ENCODE measurements around the gene LAMA5.

LAMA5 gene

GRCh38 chr20:62326559-62326958 lies 40.6 kb downstream of the LAMA5 start:
- no peaks in the 10 kb centered on the region for H3K36me3 ChIP-seq (ENCODE audit: low read length)

GRCh38 chr20:62325172-62325905 lies 41.8 kb downstream of the LAMA5 start:
- Histone ChIP-seq H3K9me2 (replicated peaks; ENCODE audit: insufficient read depth, low read length) (no peaks in the 10 kb centered on the region), H3K9me3 (ENCODE audit: insufficient read depth, low read length) (no peaks in the 10 kb centered on the region), H4K20me1 (ENCODE audit: low read depth, low read length) (no peaks in the 10 kb centered on the region), H3K79me2 (ENCODE audit: insufficient read depth, low read length) (no peaks in the 10 kb centered on the region), H3K9ac (ENCODE audit: low read length) (no peak overlapping the region), H3K36me3 (ENCODE audit: low read length) (no peaks in the 10 kb centered on the region), H3K4me2 (ENCODE audit: low read depth, low read length, poor library complexity, severe bottlenecking) (no peak overlapping the region), H3K27me3 (ENCODE audit: low read length) (no peaks in the 10 kb centered on the region), H3K27ac (ENCODE audit: low read depth, low read length) (no peak overlapping the region), H2AFZ (ENCODE audit: low read depth, low read length, severe bottlenecking) (no peak overlapping the region), H3F3A (ENCODE audit: insufficient read depth) (no peaks in the 10 kb centered on the region; the same call in 1 of the 2 replicates), H3K4me3 (ENCODE audit: insufficient read depth, low read length, poor library complexity, severe bottlenecking) (no peak overlapping the region)
- no peak for TF ChIP-seq CTCF (IDR thresholded peaks at IDR 0.05; ENCODE audit: insufficient read depth, low read length, poor library complexity, severe bottlenecking)
- TF ChIP-seq EZH2phosphoT487 (conservative IDR thresholded peaks at IDR 0.05; ENCODE audit: low read length) = no peak

More at GRCh38 chr20:62326559-62326958, 40.6 kb downstream of the LAMA5 start:
- H4K20me1 ChIP-seq (ENCODE audit: low read depth, low read length) = no peaks in the 10 kb centered on the region
- no peak overlapping the region for H3K9ac ChIP-seq (ENCODE audit: low read length)
- no peak overlapping the region for H3K27ac ChIP-seq (ENCODE audit: low read depth, low read length)
- no peaks in the 10 kb centered on the region for H3K9me3 ChIP-seq (ENCODE audit: insufficient read depth, low read length)
- no peaks in the 10 kb centered on the region for H3K79me2 ChIP-seq (ENCODE audit: insufficient read depth, low read length)
- no peaks in the 10 kb centered on the region for H3K9me2 ChIP-seq (replicated peaks; ENCODE audit: insufficient read depth, low read length)
- no peak overlapping the region for H3K4me3 ChIP-seq (ENCODE audit: insufficient read depth, low read length, poor library complexity, severe bottlenecking)
- no peak for TF ChIP-seq EZH2phosphoT487 (conservative IDR thresholded peaks at IDR 0.05; ENCODE audit: low read length)
- TF ChIP-seq CTCF (IDR thresholded peaks at IDR 0.05; ENCODE audit: insufficient read depth, low read length, poor library complexity, severe bottlenecking) = no peak
- H3K27me3 ChIP-seq (ENCODE audit: low read length) = no peaks in the 10 kb centered on the region
- H3F3A ChIP-seq (ENCODE audit: insufficient read depth) = no peaks in the 10 kb centered on the region
- no peak overlapping the region for H3K4me2 ChIP-seq (ENCODE audit: low read depth, low read length, poor library complexity, severe bottlenecking)
- no peak overlapping the region for H2AFZ ChIP-seq (ENCODE audit: low read depth, low read length, severe bottlenecking)

GRCh38 chr20:62323980-62324906 lies 42.9 kb downstream of the LAMA5 start:
- H3K36me3 ChIP-seq (ENCODE audit: low read length) = no peaks in the 10 kb centered on the region
- H3K9me3 ChIP-seq (ENCODE audit: insufficient read depth, low read length) = no peaks in the 10 kb centered on the region
- H3K4me3 ChIP-seq (ENCODE audit: insufficient read depth, low read length, poor library complexity, severe bottlenecking) = no peak overlapping the region
- H3K9me2 ChIP-seq (replicated peaks; ENCODE audit: insufficient read depth, low read length) = no peaks in the 10 kb centered on the region
- no peaks in the 10 kb centered on the region for H4K20me1 ChIP-seq (ENCODE audit: low read depth, low read length)
- no peak overlapping the region for H3K4me2 ChIP-seq (ENCODE audit: low read depth, low read length, poor library complexity, severe bottlenecking)
- TF ChIP-seq CTCF (IDR thresholded peaks at IDR 0.05; ENCODE audit: insufficient read depth, low read length, poor library complexity, severe bottlenecking) (no peak), EZH2phosphoT487 (conservative IDR thresholded peaks at IDR 0.05; ENCODE audit: low read length) (no peak)
- no peaks in the 10 kb centered on the region for H3K27me3 ChIP-seq (ENCODE audit: low read length)
- no peaks in the 10 kb centered on the region for H3K79me2 ChIP-seq (ENCODE audit: insufficient read depth, low read length)
- no peak overlapping the region for H2AFZ ChIP-seq (ENCODE audit: low read depth, low read length, severe bottlenecking)
- no peak overlapping the region for H3K27ac ChIP-seq (ENCODE audit: low read depth, low read length)
- H3F3A ChIP-seq (ENCODE audit: insufficient read depth) = no peaks in the 10 kb centered on the region; the same call in 1 of the 2 replicates
- H3K9ac ChIP-seq (ENCODE audit: low read length) = no peak overlapping the region

Measured in SU-DHL-6 (cell line).